CD4-positive, alpha-beta T cell (primary cell): ENCODE results near the gene GALNT10. TPM values are rescaled to one million over a fixed set of nuclear protein-coding genes. Genes with fewer than 3 reads are reported as not detected.

Source experiments
- ATAC-seq: fragments of 200-7000 bp; cut with Tn5 transposase; one replicate; pipeline ENCODE4 v1.10.0; 2022; ENCODE audit warnings: mild to moderate bottlenecking; ENCODE audit not compliant: poor library complexity
- CTCF ChIA-PET: fragments of 350-600 bp; sonication (Branson Sonifier 250); formaldehyde crosslinking; loops from one replicate; lab custom pipeline; 2021; ENCODE audit warnings: antibody characterized with exemption, inconsistent platforms; lab: Charles Lee
- POLR2A ChIA-PET: fragments of 350-600 bp; sonication (Branson Sonifier 250); formaldehyde crosslinking; loops from one replicate; lab custom pipeline; 2021; ENCODE audit warnings: antibody characterized with exemption, inconsistent platforms; lab: Charles Lee
- DNase-seq, 14 experiments: peaks; one replicate each; pipeline ENCODE4 v3.0.0-alpha.2; 2013 to 2020; ENCODE audit warnings: mixed read lengths in 2 of 14
- H3K27ac ChIP-seq, 2 donors: one replicate each; pipeline versions ENCODE4 v1.5.1 to v1.7.0; 2013; ENCODE audit warnings: low read length in 2 of 2, low read depth in 1 of 2, mild to moderate bottlenecking in 1 of 2
- H3K27me3 ChIP-seq, 2 experiments: 1 replicate in 1 of 2; 2 replicates in 1 of 2; pipeline versions ENCODE4 v1.6.1 to v1.7.0; 2013; ENCODE audit warnings: low read length in 2 of 2, control low read depth in 1 of 2, mild to moderate bottlenecking in 1 of 2, moderate library complexity in 1 of 2; ENCODE audit not compliant: insufficient read depth in 2 of 2, control insufficient read depth in 1 of 2
- H3K36me3 ChIP-seq: one replicate; pipeline ENCODE4 v1.6.1; 2013; ENCODE audit warnings: low read length, control low read depth; ENCODE audit not compliant: insufficient read depth
- H3K4me1 ChIP-seq: one replicate; pipeline ENCODE4 v1.6.1; 2013; ENCODE audit warnings: low read length, control low read depth; ENCODE audit not compliant: insufficient read depth
- H3K4me3 ChIP-seq: one replicate; pipeline ENCODE4 v1.5.1; 2013; ENCODE audit warnings: mild to moderate bottlenecking, low read length, moderate library complexity
- H3K9me3 ChIP-seq, 2 experiments: 1 replicate in 1 of 2; 2 replicates in 1 of 2; pipeline versions ENCODE4 v1.6.1 to v1.7.0; 2013; ENCODE audit warnings: low read length in 2 of 2, mild to moderate bottlenecking in 2 of 2, control low read depth in 1 of 2, moderate library complexity in 1 of 2; ENCODE audit not compliant: control insufficient read depth in 1 of 2, insufficient read depth in 1 of 2
- H3K27ac Mint-ChIP-seq: one replicate; pipeline ENCODE4 v1.8.0; 2020; ENCODE audit warnings: mixed read lengths
- H3K27me3 Mint-ChIP-seq: one replicate; pipeline ENCODE4 v1.8.0; 2021; ENCODE audit warnings: mixed read lengths
- H3K36me3 Mint-ChIP-seq: one replicate; pipeline ENCODE4 v1.8.0; 2021; ENCODE audit warnings: low read depth, mixed read lengths
- H3K4me1 Mint-ChIP-seq: one replicate; pipeline ENCODE4 v1.8.0; 2021; ENCODE audit warnings: low read depth, mixed read lengths
- H3K4me3 Mint-ChIP-seq: one replicate; pipeline ENCODE4 v1.8.0; 2020; ENCODE audit warnings: mild to moderate bottlenecking, mixed read lengths
- H3K9me3 Mint-ChIP-seq: one replicate; pipeline ENCODE4 v1.8.0; 2020; ENCODE audit warnings: mixed read lengths
- intact Hi-C, 2 experiments: fragments of 100-400 bp; cut with DNase I in 1 of 2; cut with micrococcal nuclease in 1 of 2; formaldehyde crosslinking; loops; one replicate each; pipeline versions ENCODE4 v1.15.1 to v1.9.0; 2023 to 2025; cut with DNase I, micrococcal nuclease
- total RNA-seq, 174 experiments: library from RNA in 2 of 174; stranded (reverse) in 2 of 174; gene quantifications; one replicate each; pipeline ENCODE4 v1.2.3 and lab custom pipeline; 2021 to 2026
- TF ChIP-seq, protein P1 (sequence below): fragments of 200-600 bp; IDR thresholded peaks from one replicate; pipeline ENCODE4 v1.8.0; 2022; ENCODE audit warnings: antibody characterized with exemption, mild to moderate bottlenecking

The GALNT10 gene
- total RNA-seq, 2 experiments from 2014 or later, result 21.7 to 23.0 TPM

DNA sequence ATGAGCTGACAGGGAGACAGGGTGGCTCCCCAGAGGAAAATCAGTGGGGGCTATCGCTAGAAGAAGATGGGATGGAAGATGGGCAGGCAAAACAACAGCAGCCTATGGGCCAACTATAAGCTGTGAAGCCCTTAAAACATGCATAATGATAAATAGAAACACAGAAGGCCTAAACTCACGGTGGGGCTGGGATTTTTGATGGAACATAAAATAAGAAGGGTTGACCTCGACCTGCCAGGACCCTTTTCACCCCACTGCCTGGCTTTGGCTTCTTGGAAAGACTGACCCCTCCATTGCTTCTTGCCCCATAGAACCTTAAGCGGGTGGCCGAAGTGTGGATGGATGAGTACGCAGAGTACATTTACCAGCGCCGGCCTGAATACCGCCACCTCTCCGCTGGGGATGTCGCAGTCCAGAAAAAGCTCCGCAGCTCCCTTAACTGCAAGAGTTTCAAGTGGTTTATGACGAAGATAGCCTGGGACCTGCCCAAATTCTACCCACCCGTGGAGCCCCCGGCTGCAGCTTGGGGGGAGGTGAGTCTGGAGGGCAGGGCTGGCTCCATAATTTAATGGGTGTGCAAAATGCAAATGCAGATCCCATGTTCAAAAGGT, 218.8 kb downstream of the GALNT10 start:
- peaks cover 36% of the 10 kb centered on the region for H3K36me3 ChIP-seq
- TF ChIP-seq, protein P1, sequence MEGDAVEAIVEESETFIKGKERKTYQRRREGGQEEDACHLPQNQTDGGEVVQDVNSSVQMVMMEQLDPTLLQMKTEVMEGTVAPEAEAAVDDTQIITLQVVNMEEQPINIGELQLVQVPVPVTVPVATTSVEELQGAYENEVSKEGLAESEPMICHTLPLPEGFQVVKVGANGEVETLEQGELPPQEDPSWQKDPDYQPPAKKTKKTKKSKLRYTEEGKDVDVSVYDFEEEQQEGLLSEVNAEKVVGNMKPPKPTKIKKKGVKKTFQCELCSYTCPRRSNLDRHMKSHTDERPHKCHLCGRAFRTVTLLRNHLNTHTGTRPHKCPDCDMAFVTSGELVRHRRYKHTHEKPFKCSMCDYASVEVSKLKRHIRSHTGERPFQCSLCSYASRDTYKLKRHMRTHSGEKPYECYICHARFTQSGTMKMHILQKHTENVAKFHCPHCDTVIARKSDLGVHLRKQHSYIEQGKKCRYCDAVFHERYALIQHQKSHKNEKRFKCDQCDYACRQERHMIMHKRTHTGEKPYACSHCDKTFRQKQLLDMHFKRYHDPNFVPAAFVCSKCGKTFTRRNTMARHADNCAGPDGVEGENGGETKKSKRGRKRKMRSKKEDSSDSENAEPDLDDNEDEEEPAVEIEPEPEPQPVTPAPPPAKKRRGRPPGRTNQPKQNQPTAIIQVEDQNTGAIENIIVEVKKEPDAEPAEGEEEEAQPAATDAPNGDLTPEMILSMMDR, result no peak
- ChIA-PET CTCF (no interaction called here), POLR2A (no interaction called here)
- Mint-ChIP-seq H3K27me3 (no peaks in the 10 kb centered on the region), H3K9me3 (no peaks in the 10 kb centered on the region), H3K4me1 (peaks cover 12% of the 10 kb centered on the region), H3K36me3 (peaks cover 45% of the 10 kb centered on the region), H3K27ac (no peak overlapping the region), H3K4me3 (no peak overlapping the region)
- H3K9me3 ChIP-seq, result no peaks in the 10 kb centered on the region
- intact Hi-C loops, result no loop called here
- H3K27ac ChIP-seq, result no peak overlapping the region
- DNase-seq (no peak), ATAC-seq (no peak)
- no peak overlapping the region for H3K4me3 ChIP-seq
- H3K4me1 ChIP-seq, result peaks cover 9% of the 10 kb centered on the region
- H3K27me3 ChIP-seq, result no peaks in the 10 kb centered on the region

DNA sequence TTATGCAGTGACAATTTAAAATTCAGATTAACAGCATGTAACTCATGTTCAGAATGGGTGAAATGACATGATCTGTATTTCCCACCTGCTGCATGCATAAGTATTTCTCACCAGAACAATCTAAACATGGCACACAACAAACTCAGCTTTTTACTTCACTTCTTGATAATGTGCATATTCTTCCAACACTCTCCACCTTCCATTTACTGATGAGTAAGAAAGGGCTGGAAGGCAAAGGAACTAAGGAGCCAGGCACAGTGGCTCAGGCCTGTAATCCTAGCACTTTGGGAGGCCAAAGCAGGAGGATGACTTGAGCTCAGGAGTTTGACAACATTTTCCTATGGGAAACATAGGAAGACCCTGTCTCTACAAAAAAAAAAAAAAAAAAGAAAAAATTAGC, 219.5 kb downstream of the GALNT10 start:
- Histone ChIP-seq H3K27ac (no peak overlapping the region), H3K27me3 (no peaks in the 10 kb centered on the region), H3K9me3 (no peaks in the 10 kb centered on the region), H3K4me1 (peaks cover 6% of the 10 kb centered on the region), H3K4me3 (no peak overlapping the region), H3K36me3 (peaks cover 38% of the 10 kb centered on the region)
- Mint-ChIP-seq H3K4me1 (peaks cover 6% of the 10 kb centered on the region), H3K36me3 (peaks cover 48% of the 10 kb centered on the region), H3K4me3 (no peak overlapping the region), H3K9me3 (no peaks in the 10 kb centered on the region), H3K27me3 (no peaks in the 10 kb centered on the region), H3K27ac (no peak overlapping the region)
- intact Hi-C loops, result no loop called here
- TF ChIP-seq, protein P1, result no peak
- ChIA-PET POLR2A (no interaction called here), CTCF (interaction anchor here (0.7 kb wide), 1 partner anchor 386 kb away, joined by 3 read pairs; no protein-coding TSS in a partner anchor)
- ATAC-seq (no peak), DNase-seq (no peak)

- POLR2A ChIA-PET, result no interaction called here
- TF ChIP-seq, protein P1, result no peak
- Mint-ChIP-seq H3K27ac (no peak overlapping the region), H3K4me3 (no peak overlapping the region), H3K4me1 (no peaks in the 10 kb centered on the region), H3K27me3 (no peaks in the 10 kb centered on the region), H3K9me3 (no peaks in the 10 kb centered on the region), H3K36me3 (peaks cover 48% of the 10 kb centered on the region)
- intact Hi-C loops, result no loop called here
- Histone ChIP-seq H3K36me3 (peaks cover 38% of the 10 kb centered on the region), H3K9me3 (no peaks in the 10 kb centered on the region), H3K27me3 (no peaks in the 10 kb centered on the region), H3K27ac (no peak overlapping the region), H3K4me3 (no peak overlapping the region), H3K4me1 (no peaks in the 10 kb centered on the region)
- DNase-seq (no peak), ATAC-seq (no peak)
- CTCF ChIA-PET, result no interaction called here
Observed at GRCh38 chr5:154410786-154411185, 220.3 kb downstream of the GALNT10 start.
